SIG-M5 treated with dmso at 0.1 percent for 504 hours (cell line): ENCODE measurements around the gene SHKBP1.
"Not testable (repeated sequence)": the region's sequence is repeated elsewhere in the genome, so short reads cannot be mapped to it uniquely, and the experiment has no call there.

Experiments used
- DNase-seq: peaks from one replicate; lab custom pipeline; 2025; ENCODE audit not compliant: unreplicated experiment; lab: John Stamatoyannopoulos, UW

SHKBP1 gene

GRCh38 chr19:40613690-40614621 is 37.3 kb downstream of the SHKBP1 start:
- peak; percentile 89 for DNase-seq

GRCh38 chr19:40614622-40615411 is 38.1 kb downstream of the SHKBP1 start:
- DNase-seq = peak; percentile 65

- DNase-seq = no peak
These were observed 39.5 kb downstream of the SHKBP1 start for GRCh38 chr19:40616178-40616577.

GRCh38 chr19:40616941-40617340 is 40.3 kb downstream of the SHKBP1 start:
- DNase-seq = no peak

GRCh38 chr19:40617961-40618360 is 41.3 kb downstream of the SHKBP1 start:
- no peak for DNase-seq

- DNase-seq = no peak
These were observed 42.9 kb downstream of the SHKBP1 start for GRCh38 chr19:40619333-40620160.

GRCh38 chr19:40620161-40620485 is 43.5 kb downstream of the SHKBP1 start:
- no peak for DNase-seq

GRCh38 chr19:40621283-40621682 is 44.6 kb downstream of the SHKBP1 start:
- no peak for DNase-seq

- DNase-seq = no peak
These were observed 45.5 kb downstream of the SHKBP1 start for GRCh38 chr19:40621966-40622772.

GRCh38 chr19:40622773-40623075 is 46.1 kb downstream of the SHKBP1 start:
- DNase-seq = no peak

- no peak for DNase-seq
These were observed 47.0 kb downstream of the SHKBP1 start for GRCh38 chr19:40623403-40624251.

GRCh38 chr19:40624369-40625153 is 47.9 kb downstream of the SHKBP1 start:
- not testable (repeated sequence) for DNase-seq

GRCh38 chr19:40625406-40626120 is 48.9 kb downstream of the SHKBP1 start:
- DNase-seq = no peak

- DNase-seq = no peak
These were observed 50.2 kb downstream of the SHKBP1 start for GRCh38 chr19:40626918-40627317.

GRCh38 chr19:40627486-40628279 is 51.0 kb downstream of the SHKBP1 start:
- no peak for DNase-seq

- DNase-seq = no peak
These were observed 52.7 kb downstream of the SHKBP1 start for GRCh38 chr19:40629346-40629745.

GRCh38 chr19:40630571-40631160 is 54.0 kb downstream of the SHKBP1 start:
- no peak for DNase-seq
